ENCODE measurements around the gene GABRB2. TPM values are rescaled to one million over a fixed set of nuclear protein-coding genes. Genes with fewer than 3 reads are reported as not detected.
"Not testable (repeated sequence)": the region's sequence is repeated elsewhere in the genome, so short reads cannot be mapped to it uniquely, and the experiment has no call there.

Gene GABRB2
- total RNA-seq, 1 experiment from 2014 or later: not detected

DNA sequence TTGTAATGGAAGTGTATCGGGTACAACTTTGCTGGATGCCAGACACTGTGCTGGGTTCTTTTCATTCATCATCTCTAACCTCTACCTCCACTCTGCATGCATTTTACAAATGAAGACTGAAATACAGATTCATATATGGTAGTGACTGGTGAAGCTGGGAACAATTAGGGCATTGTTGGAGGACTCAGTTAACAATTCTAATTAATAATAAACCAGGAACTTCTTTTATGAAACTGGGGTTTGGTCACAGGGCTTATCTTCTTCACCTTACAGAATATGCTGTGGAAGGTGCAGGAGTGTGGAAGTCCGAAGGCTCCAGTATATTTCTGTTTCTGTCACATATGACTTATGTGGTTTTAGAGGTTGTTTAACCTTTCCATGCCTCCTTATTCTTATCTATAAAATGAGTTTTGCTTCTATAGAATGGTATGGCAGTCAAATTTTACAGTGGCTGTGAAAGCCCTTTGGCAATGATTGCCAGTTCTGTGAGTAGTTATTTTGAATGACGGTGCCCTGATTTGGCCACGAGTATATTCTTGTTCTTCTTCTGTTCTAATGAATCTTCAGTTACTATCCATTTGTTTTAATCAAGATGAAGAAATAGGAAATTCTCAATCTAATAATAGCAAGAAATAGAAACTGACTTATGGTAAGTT lies 284.7 kb downstream of the GABRB2 start:
- Histone ChIP-seq H3K36me3 (ENCODE audit: control insufficient read depth, insufficient read depth, low read length) (no peaks in the 10 kb centered on the region), H3K4me1 (no peaks in the 10 kb centered on the region), H3K4me3 (ENCODE audit: low read depth, low read length) (no peak overlapping the region), H3K9me3 (no peaks in the 10 kb centered on the region), H3K27me3 (replicated peaks; ENCODE audit: control insufficient read depth, insufficient read depth, low read length) (no peaks in the 10 kb centered on the region)
- intact Hi-C loops (cut with micrococcal nuclease; ENCODE audit: unreplicated experiment): no loop called here
- DNase-seq: no peak
- CTCF ChIA-PET: no interaction called here
- Mint-ChIP-seq H3K36me3 (ENCODE audit: insufficient read depth, unreplicated experiment) (no peaks in the 10 kb centered on the region), H3K4me3 (ENCODE audit: unreplicated experiment) (no peak overlapping the region), H3K9me3 (ENCODE audit: unreplicated experiment) (no peaks in the 10 kb centered on the region), H3K27ac (ENCODE audit: unreplicated experiment) (no peak overlapping the region), H3K27me3 (ENCODE audit: insufficient read depth, unreplicated experiment) (peaks cover 18% of the 10 kb centered on the region), H3K4me1 (ENCODE audit: low read depth, unreplicated experiment) (no peaks in the 10 kb centered on the region)
- no TSS peak for BruUV-seq (replicated peaks)
- POLR2A ChIA-PET: no interaction called here
- TF ChIP-seq, protein P1, sequence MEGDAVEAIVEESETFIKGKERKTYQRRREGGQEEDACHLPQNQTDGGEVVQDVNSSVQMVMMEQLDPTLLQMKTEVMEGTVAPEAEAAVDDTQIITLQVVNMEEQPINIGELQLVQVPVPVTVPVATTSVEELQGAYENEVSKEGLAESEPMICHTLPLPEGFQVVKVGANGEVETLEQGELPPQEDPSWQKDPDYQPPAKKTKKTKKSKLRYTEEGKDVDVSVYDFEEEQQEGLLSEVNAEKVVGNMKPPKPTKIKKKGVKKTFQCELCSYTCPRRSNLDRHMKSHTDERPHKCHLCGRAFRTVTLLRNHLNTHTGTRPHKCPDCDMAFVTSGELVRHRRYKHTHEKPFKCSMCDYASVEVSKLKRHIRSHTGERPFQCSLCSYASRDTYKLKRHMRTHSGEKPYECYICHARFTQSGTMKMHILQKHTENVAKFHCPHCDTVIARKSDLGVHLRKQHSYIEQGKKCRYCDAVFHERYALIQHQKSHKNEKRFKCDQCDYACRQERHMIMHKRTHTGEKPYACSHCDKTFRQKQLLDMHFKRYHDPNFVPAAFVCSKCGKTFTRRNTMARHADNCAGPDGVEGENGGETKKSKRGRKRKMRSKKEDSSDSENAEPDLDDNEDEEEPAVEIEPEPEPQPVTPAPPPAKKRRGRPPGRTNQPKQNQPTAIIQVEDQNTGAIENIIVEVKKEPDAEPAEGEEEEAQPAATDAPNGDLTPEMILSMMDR (IDR thresholded peaks at IDR 0.05; ENCODE audit: insufficient read depth in 1 of 2, low read depth in 1 of 2, low read length in 1 of 2, severe bottlenecking in 1 of 2, unreplicated experiment in 1 of 2): no peak

DNA sequence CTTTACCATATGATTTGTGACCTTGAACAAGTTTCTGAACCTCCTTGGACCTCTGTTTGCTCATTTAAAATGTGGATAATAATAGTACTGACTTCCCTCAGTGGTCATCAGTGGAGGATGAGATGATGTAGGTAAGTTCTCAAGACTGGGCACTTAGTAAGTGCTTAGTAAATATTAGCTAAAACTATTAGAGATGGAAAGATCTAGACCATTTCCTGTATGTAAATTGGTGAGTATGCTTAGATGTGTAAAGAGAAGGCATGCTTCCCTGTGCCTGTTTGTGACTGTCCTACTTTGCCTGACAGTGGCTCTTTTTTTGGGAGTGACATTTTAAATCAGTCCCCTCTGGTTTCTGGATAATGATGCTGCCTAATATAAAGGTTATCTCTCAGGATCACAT lies 288.1 kb downstream of the GABRB2 start:
- no peaks in the 10 kb centered on the region for H3K36me3 ChIP-seq (ENCODE audit: control insufficient read depth, insufficient read depth, low read length)
- H3K9me3 ChIP-seq: no peaks in the 10 kb centered on the region
- Mint-ChIP-seq H3K27ac (ENCODE audit: unreplicated experiment) (no peak overlapping the region), H3K27me3 (ENCODE audit: insufficient read depth, unreplicated experiment) (peaks cover 12% of the 10 kb centered on the region), H3K4me3 (ENCODE audit: unreplicated experiment) (no peak overlapping the region), H3K36me3 (ENCODE audit: insufficient read depth, unreplicated experiment) (no peaks in the 10 kb centered on the region), H3K9me3 (ENCODE audit: unreplicated experiment) (no peaks in the 10 kb centered on the region), H3K4me1 (ENCODE audit: low read depth, unreplicated experiment) (no peaks in the 10 kb centered on the region)
- ChIA-PET CTCF (no interaction called here), POLR2A (no interaction called here)
- DNase-seq: no peak
- H3K4me1 ChIP-seq: no peaks in the 10 kb centered on the region
- BruUV-seq (replicated peaks): no TSS peak
- TF ChIP-seq, protein P1 (IDR thresholded peaks at IDR 0.05; ENCODE audit: insufficient read depth in 1 of 2, low read depth in 1 of 2, low read length in 1 of 2, severe bottlenecking in 1 of 2, unreplicated experiment in 1 of 2): no peak
- no peaks in the 10 kb centered on the region for H3K27me3 ChIP-seq (replicated peaks; ENCODE audit: control insufficient read depth, insufficient read depth, low read length)
- H3K4me3 ChIP-seq (ENCODE audit: low read depth, low read length): no peak overlapping the region
- intact Hi-C loops (cut with micrococcal nuclease; ENCODE audit: unreplicated experiment): no loop called here

DNA sequence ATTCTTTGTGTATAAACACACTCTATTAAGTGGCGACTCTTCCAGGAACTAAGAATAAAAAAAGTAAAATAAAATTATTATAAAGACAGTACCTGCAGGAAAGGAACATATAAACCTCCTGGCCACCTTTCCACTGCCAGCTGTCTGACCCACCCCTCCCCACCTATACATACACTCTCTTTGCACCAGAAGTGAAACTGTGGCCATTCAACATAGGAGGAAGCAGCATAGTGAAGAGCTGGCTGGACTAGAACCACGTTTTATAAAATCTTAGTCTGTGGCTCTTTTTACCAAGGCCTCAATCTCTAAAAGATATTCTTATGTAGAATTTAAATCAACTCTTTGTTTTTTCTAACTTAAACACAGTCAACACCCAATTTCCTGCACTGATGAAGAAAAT lies 289.6 kb downstream of the GABRB2 start:
- no peaks in the 10 kb centered on the region for H3K4me1 ChIP-seq

DNA sequence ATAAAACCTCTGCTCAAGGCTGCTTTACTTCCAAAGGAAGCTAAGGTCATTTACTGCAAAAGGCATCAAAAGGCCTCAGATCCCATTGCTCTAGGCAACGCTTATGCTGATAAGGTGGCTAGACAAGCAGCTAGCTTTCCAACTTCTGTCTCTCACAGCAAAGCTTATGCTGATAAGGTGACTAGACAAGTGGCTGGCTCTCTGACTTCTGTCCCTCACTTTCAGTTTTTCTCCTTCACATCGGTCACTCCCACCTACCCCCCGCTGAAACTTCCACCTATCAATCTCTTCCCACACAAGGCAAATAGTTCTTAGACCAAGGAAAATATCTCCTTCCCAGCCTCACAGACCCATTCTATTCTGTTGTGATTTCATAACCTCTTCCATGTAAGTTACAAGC lies 293.6 kb downstream of the GABRB2 start:
- H3K36me3 ChIP-seq (ENCODE audit: control insufficient read depth, insufficient read depth, low read length); H3K36me3 Mint-ChIP-seq (ENCODE audit: insufficient read depth, unreplicated experiment); H3K27ac Mint-ChIP-seq (ENCODE audit: unreplicated experiment); H3K27me3 Mint-ChIP-seq (ENCODE audit: insufficient read depth, unreplicated experiment); CTCF ChIA-PET; DNase-seq; H3K4me3 Mint-ChIP-seq (ENCODE audit: unreplicated experiment); H3K4me3 ChIP-seq (ENCODE audit: low read depth, low read length); BruUV-seq (replicated peaks); H3K4me1 Mint-ChIP-seq (ENCODE audit: low read depth, unreplicated experiment); intact Hi-C loops (cut with micrococcal nuclease; ENCODE audit: unreplicated experiment); H3K9me3 ChIP-seq; H3K27me3 ChIP-seq (replicated peaks; ENCODE audit: control insufficient read depth, insufficient read depth, low read length); H3K9me3 Mint-ChIP-seq (ENCODE audit: unreplicated experiment); POLR2A ChIA-PET; H3K4me1 ChIP-seq: not testable (repeated sequence)

More for the DNA sequence above, 289.6 kb downstream of the GABRB2 start:
- no peak overlapping the region for H3K4me3 Mint-ChIP-seq (ENCODE audit: unreplicated experiment)
- peaks cover 9% of the 10 kb centered on the region for H3K27me3 Mint-ChIP-seq (ENCODE audit: insufficient read depth, unreplicated experiment)
- TF ChIP-seq, protein P1 (IDR thresholded peaks at IDR 0.05; ENCODE audit: insufficient read depth in 1 of 2, low read depth in 1 of 2, low read length in 1 of 2, severe bottlenecking in 1 of 2, unreplicated experiment in 1 of 2): no peak
- Histone ChIP-seq H3K36me3 (ENCODE audit: control insufficient read depth, insufficient read depth, low read length) (no peaks in the 10 kb centered on the region), H3K27me3 (replicated peaks; ENCODE audit: control insufficient read depth, insufficient read depth, low read length) (no peaks in the 10 kb centered on the region), H3K4me3 (ENCODE audit: low read depth, low read length) (no peak overlapping the region), H3K9me3 (no peaks in the 10 kb centered on the region)
- H3K36me3 Mint-ChIP-seq (ENCODE audit: insufficient read depth, unreplicated experiment): no peaks in the 10 kb centered on the region
- no TSS peak for BruUV-seq (replicated peaks)
- no peak overlapping the region for H3K27ac Mint-ChIP-seq (ENCODE audit: unreplicated experiment)
- H3K4me1 Mint-ChIP-seq (ENCODE audit: low read depth, unreplicated experiment): no peaks in the 10 kb centered on the region
- intact Hi-C loops (cut with micrococcal nuclease; ENCODE audit: unreplicated experiment): no loop called here
- ChIA-PET POLR2A (no interaction called here), CTCF (no interaction called here)
- no peaks in the 10 kb centered on the region for H3K9me3 Mint-ChIP-seq (ENCODE audit: unreplicated experiment)
- DNase-seq: no peak

All from Caco-2 (cell line).